H9 (cell line): Measurements from ENCODE around the gene RUNDC3A. TPM values are rescaled to one million over a fixed set of nuclear protein-coding genes. Genes with fewer than 3 reads are reported as not detected.

Experiments used
- DNase-seq: peaks from one replicate; pipeline ENCODE4 v3.0.0-alpha.2; 2017
- H2AFZ ChIP-seq: one replicate; pipeline ENCODE4 v1.6.1; 2013; ENCODE audit warnings: mild to moderate bottlenecking, low read length, control low read depth, moderate library complexity
- H2AK5ac ChIP-seq: 2 replicates; pipeline ENCODE4 v1.6.1; 2013; ENCODE audit warnings: low read length, control low read depth, mixed read lengths; ENCODE audit not compliant: insufficient read length
- H2BK120ac ChIP-seq: one replicate; pipeline ENCODE4 v1.6.1; 2013; ENCODE audit warnings: low read depth, mild to moderate bottlenecking, low read length, control low read depth, inconsistent platforms; ENCODE audit not compliant: poor library complexity, severe bottlenecking
- H2BK12ac ChIP-seq: 2 replicates; pipeline ENCODE4 v1.6.1; 2013; ENCODE audit warnings: low read length, control low read depth, mixed read lengths, low read depth; ENCODE audit not compliant: insufficient read length
- H2BK15ac ChIP-seq: 2 replicates; pipeline ENCODE4 v1.6.1; 2013; ENCODE audit warnings: low read depth, low read length, control low read depth
- H2BK20ac ChIP-seq: one replicate; pipeline ENCODE4 v1.6.1; 2013; ENCODE audit warnings: low read depth, mild to moderate bottlenecking, low read length, control low read depth, inconsistent platforms; ENCODE audit not compliant: poor library complexity, severe bottlenecking
- H2BK5ac ChIP-seq: 2 replicates; pipeline ENCODE4 v1.6.1; 2013; ENCODE audit warnings: low read length, control low read depth, mixed read lengths; ENCODE audit not compliant: insufficient read length
- H3K14ac ChIP-seq: 2 replicates; pipeline ENCODE4 v1.6.1; 2013; ENCODE audit warnings: low read length, control low read depth; ENCODE audit not compliant: insufficient read depth
- H3K18ac ChIP-seq: 2 replicates; pipeline ENCODE4 v1.6.1; 2013; ENCODE audit warnings: low read depth, mild to moderate bottlenecking, mixed read lengths, low read length, control low read depth; ENCODE audit not compliant: insufficient read length
- H3K23ac ChIP-seq: 2 replicates; pipeline ENCODE4 v1.6.1; 2013; ENCODE audit warnings: low read length, control low read depth, mixed read lengths, low read depth; ENCODE audit not compliant: insufficient read length
- H3K23me2 ChIP-seq: 2 replicates; pipeline ENCODE4 v1.6.1; 2013; ENCODE audit warnings: low read depth, mild to moderate bottlenecking, mixed read lengths, low read length, control low read depth; ENCODE audit not compliant: insufficient read length, poor library complexity, severe bottlenecking
- H3K27ac ChIP-seq: 2 replicates; pipeline ENCODE4 v1.5.1; 2013; ENCODE audit warnings: low read length, control low read depth, mixed read lengths, low read depth; ENCODE audit not compliant: insufficient read length
- H3K27me3 ChIP-seq: 2 replicates; pipeline ENCODE4 v1.6.1; 2013; ENCODE audit warnings: low read length, control low read depth, inconsistent platforms; ENCODE audit not compliant: insufficient read depth
- H3K4ac ChIP-seq: 2 replicates; pipeline ENCODE4 v1.6.1; 2013; ENCODE audit warnings: low read depth, mild to moderate bottlenecking, control low read depth, inconsistent platforms, low read length, moderate library complexity
- H3K4me1 ChIP-seq: 2 replicates; pipeline ENCODE4 v1.6.1; 2013; ENCODE audit warnings: low read length, control low read depth, inconsistent platforms; ENCODE audit not compliant: insufficient read depth
- H3K4me2 ChIP-seq: 2 replicates; pipeline ENCODE4 v1.6.1; 2013; ENCODE audit warnings: low read length, control low read depth, mixed read lengths; ENCODE audit not compliant: insufficient read length, insufficient read depth
- H3K56ac ChIP-seq: 2 replicates; pipeline ENCODE4 v1.6.1; 2013; ENCODE audit warnings: low read depth, mild to moderate bottlenecking, mixed read lengths, low read length, control low read depth; ENCODE audit not compliant: insufficient read length
- H3K79me1 ChIP-seq: 2 replicates; pipeline ENCODE4 v1.6.1; 2013; ENCODE audit warnings: low read depth, mild to moderate bottlenecking, moderate library complexity, low read length, control low read depth, inconsistent platforms; ENCODE audit not compliant: insufficient read depth, poor library complexity, severe bottlenecking
- H3K79me2 ChIP-seq: 2 replicates; pipeline ENCODE4 v1.6.1; 2013; ENCODE audit warnings: low read length, control low read depth, inconsistent platforms; ENCODE audit not compliant: insufficient read depth
- H3K9ac ChIP-seq: 2 replicates; pipeline ENCODE4 v1.6.1; 2013; ENCODE audit warnings: low read length, control low read depth, mixed read lengths; ENCODE audit not compliant: insufficient read length; ENCODE audit errors: extremely low read depth
- H3K9me3 ChIP-seq: one replicate; pipeline ENCODE4 v1.6.1; 2013; ENCODE audit warnings: low read depth, low read length, inconsistent platforms; ENCODE audit not compliant: control insufficient read depth
- H3T11ph ChIP-seq: one replicate; pipeline ENCODE4 v1.6.1; 2013; ENCODE audit warnings: mild to moderate bottlenecking, low read length, control low read depth, inconsistent platforms
- H4K20me1 ChIP-seq: one replicate; pipeline ENCODE4 v1.6.1; 2013; ENCODE audit not compliant: control insufficient read depth, insufficient read length, insufficient read depth
- H4K5ac ChIP-seq: 2 replicates; pipeline ENCODE4 v1.6.1; 2013; ENCODE audit warnings: low read depth, mild to moderate bottlenecking, mixed read lengths, low read length, control low read depth; ENCODE audit not compliant: insufficient read length
- H4K8ac ChIP-seq: replicated peaks from 2 replicates; pipeline ENCODE4 v1.6.1; 2013; ENCODE audit warnings: low read length, control low read depth, mixed read lengths, low read depth; ENCODE audit not compliant: insufficient read length
- H4K91ac ChIP-seq: 2 replicates; pipeline ENCODE4 v1.6.1; 2013; ENCODE audit warnings: low read depth, mild to moderate bottlenecking, moderate library complexity, mixed read lengths, low read length, control low read depth; ENCODE audit not compliant: insufficient read length
- H3K27ac Mint-ChIP-seq, 3 experiments: 2 replicates in 2 of 3; 3 replicates in 1 of 3; pipeline ENCODE4 v1.8.0; 2020 to 2021; ENCODE audit warnings: mixed read lengths in 3 of 3, mild to moderate bottlenecking in 1 of 3, moderate library complexity in 1 of 3
- H3K27me3 Mint-ChIP-seq: 2 replicates; pipeline ENCODE4 v1.8.0; 2021; ENCODE audit warnings: low read depth, mild to moderate bottlenecking, moderate library complexity, mixed read lengths
- H3K36me3 Mint-ChIP-seq, 3 experiments: 2 replicates in 2 of 3; 3 replicates in 1 of 3; pipeline ENCODE4 v1.8.0; 2020 to 2021; ENCODE audit warnings: low read depth in 3 of 3, mixed read lengths in 3 of 3; ENCODE audit not compliant: insufficient read depth in 1 of 3
- H3K4me1 Mint-ChIP-seq, 2 experiments: 2 replicates each; pipeline ENCODE4 v1.8.0; 2020; ENCODE audit warnings: mixed read lengths in 2 of 2
- H3K4me3 Mint-ChIP-seq, 2 experiments: 2 replicates in 1 of 2; 3 replicates in 1 of 2; pipeline ENCODE4 v1.8.0; 2020 to 2021; ENCODE audit warnings: mild to moderate bottlenecking in 2 of 2, mixed read lengths in 2 of 2, moderate library complexity in 1 of 2
- H3K9me3 Mint-ChIP-seq, 2 experiments: 2 replicates in 1 of 2; 3 replicates in 1 of 2; pipeline ENCODE4 v1.8.0; 2020; ENCODE audit warnings: mild to moderate bottlenecking in 2 of 2, mixed read lengths in 2 of 2, moderate library complexity in 1 of 2
- WGBS: extraction: QIAGEN DNeasy Blood & Tissue Kit; methylation state at CpG from one replicate; pipeline ENCODE4 v1.1.7; 2013; ENCODE audit warnings: missing lambda C conversion rate, low lambda C conversion rate, mixed read lengths; ENCODE audit not compliant: insufficient read length; ENCODE audit errors: extremely low coverage; 5-methylcytosine and 5-hydroxymethylcytosine counted together
- total RNA-seq: library from RNA; stranded (reverse); gene quantifications from 2 replicates; pipeline ENCODE4 v1.2.1, GENCODE V29; 2021
- TF ChIP-seq, protein P1 (sequence below): fragments of 200-600 bp; sonication (generic); conservative IDR thresholded peaks from 3 replicates; pipeline ENCODE4 v1.8.0; 2021; ENCODE audit warnings: antibody characterized with exemption, mild to moderate bottlenecking

The RUNDC3A gene
- total RNA-seq, 1 experiment from 2014 or later, result 3.8 TPM

DNA sequence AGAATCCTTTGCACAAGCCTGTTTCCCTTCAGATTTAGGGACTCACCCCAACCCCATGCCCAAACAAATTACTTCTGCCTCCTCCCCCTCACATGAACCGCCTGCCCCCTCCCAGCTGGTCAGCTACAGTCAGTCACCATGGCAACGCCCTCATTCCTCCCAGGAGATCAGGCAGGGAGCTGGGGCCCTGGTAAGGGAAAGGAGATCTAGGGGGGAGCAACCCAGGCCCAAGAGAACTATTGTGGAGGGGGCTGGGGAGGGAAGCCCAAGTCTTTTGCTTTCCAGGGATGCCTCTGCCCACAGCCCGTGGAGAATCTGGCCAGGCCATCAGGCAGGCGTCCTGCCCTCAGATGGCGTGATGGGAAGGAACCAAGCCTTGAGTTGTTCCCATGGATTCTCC, 52.4 kb downstream of the RUNDC3A start:
- Mint-ChIP-seq H3K36me3 (peaks cover 0 to 15% (median 9%) of the 10 kb centered on the region in 3 experiments; a peak in 5 of 7 replicates), H3K27ac (peak overlapping the region in 1 of 3 experiments; percentile 28; a peak in 2 of 7 replicates), H3K9me3 (no peaks in the 10 kb centered on the region), H3K4me3 (peak overlapping the region; percentile 19 to 75; a peak in 4 of 5 replicates), H3K27me3 (peaks cover 20% of the 10 kb centered on the region), H3K4me1 (peaks cover 22 to 32% of the 10 kb centered on the region in 2 experiments)
- H2BK12ac ChIP-seq, result no peak overlapping the region
- TF ChIP-seq, protein P1, sequence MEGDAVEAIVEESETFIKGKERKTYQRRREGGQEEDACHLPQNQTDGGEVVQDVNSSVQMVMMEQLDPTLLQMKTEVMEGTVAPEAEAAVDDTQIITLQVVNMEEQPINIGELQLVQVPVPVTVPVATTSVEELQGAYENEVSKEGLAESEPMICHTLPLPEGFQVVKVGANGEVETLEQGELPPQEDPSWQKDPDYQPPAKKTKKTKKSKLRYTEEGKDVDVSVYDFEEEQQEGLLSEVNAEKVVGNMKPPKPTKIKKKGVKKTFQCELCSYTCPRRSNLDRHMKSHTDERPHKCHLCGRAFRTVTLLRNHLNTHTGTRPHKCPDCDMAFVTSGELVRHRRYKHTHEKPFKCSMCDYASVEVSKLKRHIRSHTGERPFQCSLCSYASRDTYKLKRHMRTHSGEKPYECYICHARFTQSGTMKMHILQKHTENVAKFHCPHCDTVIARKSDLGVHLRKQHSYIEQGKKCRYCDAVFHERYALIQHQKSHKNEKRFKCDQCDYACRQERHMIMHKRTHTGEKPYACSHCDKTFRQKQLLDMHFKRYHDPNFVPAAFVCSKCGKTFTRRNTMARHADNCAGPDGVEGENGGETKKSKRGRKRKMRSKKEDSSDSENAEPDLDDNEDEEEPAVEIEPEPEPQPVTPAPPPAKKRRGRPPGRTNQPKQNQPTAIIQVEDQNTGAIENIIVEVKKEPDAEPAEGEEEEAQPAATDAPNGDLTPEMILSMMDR, result no peak
- H2BK120ac ChIP-seq, result no peak overlapping the region
- no peak overlapping the region for H2AFZ ChIP-seq
- H3K27ac ChIP-seq, result no peak overlapping the region
- no peak overlapping the region for H3T11ph ChIP-seq
- WGBS, result no CpG with 5 or more reads among the region's 5 CpGs
- no peaks in the 10 kb centered on the region for H3K9me3 ChIP-seq
- H3K4me1 ChIP-seq, result peaks cover 12% of the 10 kb centered on the region
- no peak overlapping the region for H3K9ac ChIP-seq
- H3K14ac ChIP-seq, result no peak overlapping the region
- H2BK20ac ChIP-seq, result no peak overlapping the region
- H3K27me3 ChIP-seq, result no peaks in the 10 kb centered on the region
- H3K4me2 ChIP-seq, result peak overlapping the region; percentile 9
- no peak overlapping the region for H4K8ac ChIP-seq
- no peak overlapping the region for H3K4ac ChIP-seq
- H3K56ac ChIP-seq, result no peak overlapping the region
- no peak overlapping the region for H4K91ac ChIP-seq
- H2BK5ac ChIP-seq, result no peak overlapping the region
- H3K23ac ChIP-seq, result no peak overlapping the region
- DNase-seq, result no peak
- H4K20me1 ChIP-seq, result no peaks in the 10 kb centered on the region
- H2AK5ac ChIP-seq, result no peak overlapping the region
- H3K23me2 ChIP-seq, result peaks cover 13% of the 10 kb centered on the region
- no peaks in the 10 kb centered on the region for H3K79me1 ChIP-seq
- H2BK15ac ChIP-seq, result no peak overlapping the region
- peak overlapping the region; percentile 35 for H3K18ac ChIP-seq
- no peak overlapping the region for H4K5ac ChIP-seq
- H3K79me2 ChIP-seq, result no peaks in the 10 kb centered on the region
